ENCODE data around the gene HSPA1A.

HSPA1A gene

DNA sequence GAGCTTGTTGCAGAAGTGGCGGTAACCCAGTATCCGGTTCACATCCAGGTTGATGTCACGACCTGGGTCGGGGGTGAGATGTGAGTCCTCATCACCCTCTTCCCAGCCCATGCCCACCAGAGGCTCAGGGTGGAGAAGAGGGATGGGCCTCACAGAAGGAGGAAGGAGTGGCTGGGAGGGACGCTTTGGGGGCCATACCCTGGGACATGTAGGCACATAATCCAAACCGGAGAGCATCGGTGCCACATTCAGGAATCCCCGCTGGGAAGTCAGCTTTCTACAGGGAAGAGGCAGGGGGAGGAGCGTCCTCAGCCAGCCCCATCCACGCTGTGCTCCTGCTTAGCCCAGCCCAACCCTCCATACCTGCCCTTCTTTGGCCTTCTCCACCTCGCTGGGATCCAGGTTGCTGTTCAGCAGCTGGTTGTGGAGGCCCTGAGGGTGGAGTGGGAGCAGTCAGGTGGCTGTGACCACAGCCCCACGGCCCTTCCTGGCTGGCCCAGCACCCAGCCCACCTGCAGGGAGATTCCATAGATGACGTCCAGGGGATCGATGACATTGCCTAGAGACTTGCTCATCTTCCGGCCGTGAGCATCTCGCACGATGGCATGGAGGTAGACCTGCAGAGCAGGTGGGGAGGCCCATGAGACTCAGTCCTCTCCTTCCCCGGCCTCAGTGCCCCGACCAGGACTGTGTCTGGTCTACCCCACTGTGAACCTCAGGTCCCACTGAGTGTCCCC lies 34.7 kb upstream of the HSPA1A start:
- peaks cover 33% of the 10 kb centered on the region for H3K4me1 ChIP-seq (ENCODE audit: low read depth, poor library complexity, severe bottlenecking)
- H3K9ac ChIP-seq: no peak overlapping the region
- TF ChIP-seq, protein P1, sequence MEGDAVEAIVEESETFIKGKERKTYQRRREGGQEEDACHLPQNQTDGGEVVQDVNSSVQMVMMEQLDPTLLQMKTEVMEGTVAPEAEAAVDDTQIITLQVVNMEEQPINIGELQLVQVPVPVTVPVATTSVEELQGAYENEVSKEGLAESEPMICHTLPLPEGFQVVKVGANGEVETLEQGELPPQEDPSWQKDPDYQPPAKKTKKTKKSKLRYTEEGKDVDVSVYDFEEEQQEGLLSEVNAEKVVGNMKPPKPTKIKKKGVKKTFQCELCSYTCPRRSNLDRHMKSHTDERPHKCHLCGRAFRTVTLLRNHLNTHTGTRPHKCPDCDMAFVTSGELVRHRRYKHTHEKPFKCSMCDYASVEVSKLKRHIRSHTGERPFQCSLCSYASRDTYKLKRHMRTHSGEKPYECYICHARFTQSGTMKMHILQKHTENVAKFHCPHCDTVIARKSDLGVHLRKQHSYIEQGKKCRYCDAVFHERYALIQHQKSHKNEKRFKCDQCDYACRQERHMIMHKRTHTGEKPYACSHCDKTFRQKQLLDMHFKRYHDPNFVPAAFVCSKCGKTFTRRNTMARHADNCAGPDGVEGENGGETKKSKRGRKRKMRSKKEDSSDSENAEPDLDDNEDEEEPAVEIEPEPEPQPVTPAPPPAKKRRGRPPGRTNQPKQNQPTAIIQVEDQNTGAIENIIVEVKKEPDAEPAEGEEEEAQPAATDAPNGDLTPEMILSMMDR (conservative IDR thresholded peaks at IDR 0.05; ENCODE audit: low read depth, low read length): no peak
- H3K27me3 ChIP-seq (ENCODE audit: insufficient read depth, low read depth): no peaks in the 10 kb centered on the region
- H4K20me1 ChIP-seq (ENCODE audit: insufficient read depth): no peaks in the 10 kb centered on the region
- no peak overlapping the region for H2AFZ ChIP-seq (ENCODE audit: low read depth)
- peaks cover 10% of the 10 kb centered on the region; the same call in 1 of the 2 replicates for H3K36me3 ChIP-seq (ENCODE audit: insufficient read depth)
- H3K27ac ChIP-seq: no peak overlapping the region
- no peak overlapping the region for H3K4me2 ChIP-seq
- no peaks in the 10 kb centered on the region for H3K79me2 ChIP-seq (ENCODE audit: insufficient read depth, low read depth)
- no peak overlapping the region for H3K4me3 ChIP-seq (IDR thresholded peaks at IDR 0.05; ENCODE audit: insufficient read depth, low read depth, low read length)

DNA sequence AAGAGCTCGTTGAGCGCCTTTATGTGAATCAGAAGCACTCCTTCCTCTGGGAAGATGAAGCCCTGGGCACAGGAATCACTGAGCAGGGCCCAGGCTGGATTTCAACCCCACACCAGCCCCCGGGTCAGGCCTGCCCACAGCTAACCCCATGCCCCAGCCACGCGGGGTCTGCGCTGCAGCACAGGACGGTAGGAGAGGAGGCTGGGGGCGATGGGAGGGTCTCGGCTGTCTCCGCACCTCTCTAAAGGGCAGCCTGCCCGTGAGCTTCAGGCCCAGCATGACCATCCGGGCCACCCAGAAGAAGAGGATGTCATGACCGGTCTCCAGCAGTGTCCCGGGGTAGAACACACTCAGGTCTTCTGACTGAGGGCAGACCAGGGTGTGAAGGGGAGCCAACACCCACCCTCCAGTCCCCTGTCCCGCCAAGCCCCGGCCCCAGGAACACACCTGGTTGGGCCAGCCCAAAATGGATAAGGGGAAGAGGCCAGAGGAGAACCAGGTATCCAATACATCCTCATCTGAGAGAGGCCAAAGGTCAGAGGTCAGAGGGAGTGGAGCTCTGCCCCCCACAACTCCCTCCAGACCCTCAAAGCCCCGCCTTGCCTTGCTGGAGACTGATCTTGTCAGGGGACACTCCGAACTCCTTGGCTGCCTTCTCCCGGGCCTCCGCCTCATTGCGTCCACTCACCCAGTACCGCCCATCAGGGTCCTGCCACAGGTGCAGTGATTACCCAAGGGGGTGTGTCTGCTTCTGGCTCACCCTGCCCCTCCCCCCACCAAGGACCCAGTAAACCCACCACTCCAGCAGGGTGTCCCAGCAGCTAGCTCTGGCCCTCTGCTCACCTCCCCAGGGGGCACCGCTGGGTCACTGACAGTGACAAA lies 33.9 kb upstream of the HSPA1A start:
- Histone ChIP-seq H3K36me3 (ENCODE audit: insufficient read depth) (peaks cover 11% of the 10 kb centered on the region; the same call in 1 of the 2 replicates), H3K4me2 (no peak overlapping the region), H3K4me3 (IDR thresholded peaks at IDR 0.05; ENCODE audit: insufficient read depth, low read depth, low read length) (no peak overlapping the region), H3K27ac (no peak overlapping the region), H3K79me2 (ENCODE audit: insufficient read depth, low read depth) (no peaks in the 10 kb centered on the region), H3K9ac (no peak overlapping the region), H3K4me1 (ENCODE audit: low read depth, poor library complexity, severe bottlenecking) (peaks cover 25% of the 10 kb centered on the region), H4K20me1 (ENCODE audit: insufficient read depth) (no peaks in the 10 kb centered on the region), H3K27me3 (ENCODE audit: insufficient read depth, low read depth) (no peaks in the 10 kb centered on the region), H2AFZ (ENCODE audit: low read depth) (no peak overlapping the region)
- TF ChIP-seq, protein P1 (conservative IDR thresholded peaks at IDR 0.05; ENCODE audit: low read depth, low read length): no peak

DNA sequence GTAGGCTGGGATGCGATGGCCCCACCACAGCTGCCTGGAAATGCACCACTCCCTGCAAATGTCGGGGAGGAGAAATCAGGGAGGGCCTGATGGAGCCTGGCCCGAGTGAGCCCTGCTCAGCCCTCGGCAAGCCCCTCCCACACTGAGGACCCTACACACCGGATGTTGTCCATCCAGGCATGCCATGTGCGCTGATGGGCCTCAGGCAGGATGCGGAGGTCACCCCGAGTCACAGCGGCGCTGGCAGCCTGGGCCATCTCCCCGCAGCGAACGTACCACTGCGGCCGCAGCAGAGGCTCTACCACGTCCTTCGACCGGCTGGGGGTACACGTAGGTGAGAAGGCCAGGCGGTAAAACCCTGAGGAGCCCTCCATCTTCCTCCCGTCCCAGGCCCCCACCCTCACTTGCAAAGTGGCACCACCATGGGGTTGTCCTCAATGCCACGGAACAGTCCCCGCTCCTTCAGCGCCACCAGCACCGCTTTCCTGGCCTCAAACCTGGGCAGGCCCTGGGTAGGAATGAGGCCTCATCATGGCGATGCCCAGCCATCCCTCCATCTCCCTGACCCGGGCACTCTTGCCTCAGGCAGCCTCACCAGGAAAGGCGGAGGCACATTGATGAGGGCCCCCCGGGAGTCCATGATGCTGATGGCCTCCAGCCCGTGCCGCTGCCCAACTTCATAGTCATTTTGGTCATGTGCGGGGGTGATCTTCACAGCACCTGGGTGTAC lies 33.1 kb upstream of the HSPA1A start:
- H3K27ac ChIP-seq: no peak overlapping the region

More for the DNA sequence above, 33.1 kb upstream of the HSPA1A start:
- TF ChIP-seq, protein P1 (conservative IDR thresholded peaks at IDR 0.05; ENCODE audit: low read depth, low read length): no peak
- Histone ChIP-seq H3K36me3 (ENCODE audit: insufficient read depth) (peaks cover 11% of the 10 kb centered on the region; the same call in 1 of the 2 replicates), H4K20me1 (ENCODE audit: insufficient read depth) (no peaks in the 10 kb centered on the region), H3K4me3 (IDR thresholded peaks at IDR 0.05; ENCODE audit: insufficient read depth, low read depth, low read length) (no peak overlapping the region), H2AFZ (ENCODE audit: low read depth) (no peak overlapping the region), H3K27me3 (ENCODE audit: insufficient read depth, low read depth) (no peaks in the 10 kb centered on the region), H3K4me1 (ENCODE audit: low read depth, poor library complexity, severe bottlenecking) (peaks cover 20% of the 10 kb centered on the region), H3K9ac (no peak overlapping the region), H3K79me2 (ENCODE audit: insufficient read depth, low read depth) (no peaks in the 10 kb centered on the region), H3K4me2 (no peak overlapping the region)
